ENCODE data around the gene SDS.

SDS gene

GRCh38 chr12:113420996-113421595 lies 17.4 kb upstream of the SDS start:
- Histone ChIP-seq H3K9ac (ENCODE audit: low read depth, low read length) (no peak overlapping the region), H3K36me3 (ENCODE audit: insufficient read depth, low read length) (no peaks in the 10 kb centered on the region), H3K4me2 (ENCODE audit: insufficient read depth, low read length) (no peak overlapping the region), H3K27me3 (ENCODE audit: insufficient read depth, low read length, poor library complexity) (no peaks in the 10 kb centered on the region), H3K79me2 (ENCODE audit: insufficient read depth, low read length) (no peaks in the 10 kb centered on the region), H2AFZ (ENCODE audit: low read depth, low read length) (no peak overlapping the region), H4K20me1 (ENCODE audit: insufficient read depth, low read length) (no peaks in the 10 kb centered on the region), H3K9me3 (ENCODE audit: insufficient read depth, low read length, severe bottlenecking) (no peaks in the 10 kb centered on the region), H3K4me1 (ENCODE audit: insufficient read depth, low read length) (0 out of 2 replicates have a peak, but pooled peaks cover 3% of the 10 kb centered on the region), H3K27ac (ENCODE audit: low read length) (no peak overlapping the region), H3K4me3 (ENCODE audit: low read depth in 1 of 2, low read length in 2 of 2) (no peak overlapping the region)
- TF ChIP-seq CTCF (IDR thresholded peaks at IDR 0.05; ENCODE audit: borderline replicate concordance, extremely low read depth, low read length, poor library complexity, severe bottlenecking), result no peak
- TF ChIP-seq EZH2 (IDR thresholded peaks at IDR 0.05; ENCODE audit: borderline replicate concordance, low read depth, low read length, severe bottlenecking), result no peak
- no peak for ATAC-seq (ENCODE audit: insufficient read depth, low read depth)
- DNase-seq, result no peak

GRCh38 chr12:113418213-113418879 lies 14.7 kb upstream of the SDS start:
- no peaks in the 10 kb centered on the region for H3K36me3 ChIP-seq (ENCODE audit: insufficient read depth, low read length)
- no peak for TF ChIP-seq EZH2 (IDR thresholded peaks at IDR 0.05; ENCODE audit: borderline replicate concordance, low read depth, low read length, severe bottlenecking)
- TF ChIP-seq CTCF (IDR thresholded peaks at IDR 0.05; ENCODE audit: borderline replicate concordance, extremely low read depth, low read length, poor library complexity, severe bottlenecking), result no peak
- no peak overlapping the region for H3K9ac ChIP-seq (ENCODE audit: low read depth, low read length)

GRCh38 chr12:113416091-113416754 lies 12.5 kb upstream of the SDS start:
- DNase-seq, result no peak
- H3K27ac ChIP-seq (ENCODE audit: low read length), result no peak overlapping the region
- H3K4me3 ChIP-seq (ENCODE audit: low read depth in 1 of 2, low read length in 2 of 2), result no peak overlapping the region
- no peaks in the 10 kb centered on the region for H3K36me3 ChIP-seq (ENCODE audit: insufficient read depth, low read length)
- ATAC-seq (ENCODE audit: insufficient read depth, low read depth), result no peak
- H3K9ac ChIP-seq (ENCODE audit: low read depth, low read length), result no peak overlapping the region
- H3K4me2 ChIP-seq (ENCODE audit: insufficient read depth, low read length), result no peak overlapping the region
- no peaks in the 10 kb centered on the region for H3K9me3 ChIP-seq (ENCODE audit: insufficient read depth, low read length, severe bottlenecking)
- no peaks in the 10 kb centered on the region for H3K4me1 ChIP-seq (ENCODE audit: insufficient read depth, low read length)
- no peaks in the 10 kb centered on the region for H4K20me1 ChIP-seq (ENCODE audit: insufficient read depth, low read length)
- TF ChIP-seq EZH2 (IDR thresholded peaks at IDR 0.05; ENCODE audit: borderline replicate concordance, low read depth, low read length, severe bottlenecking) (no peak), CTCF (IDR thresholded peaks at IDR 0.05; ENCODE audit: borderline replicate concordance, extremely low read depth, low read length, poor library complexity, severe bottlenecking) (no peak)
- H3K79me2 ChIP-seq (ENCODE audit: insufficient read depth, low read length), result no peaks in the 10 kb centered on the region
- no peak overlapping the region for H2AFZ ChIP-seq (ENCODE audit: low read depth, low read length)
- no peaks in the 10 kb centered on the region for H3K27me3 ChIP-seq (ENCODE audit: insufficient read depth, low read length, poor library complexity)

More at GRCh38 chr12:113418213-113418879, 14.7 kb upstream of the SDS start:
- no peak overlapping the region for H3K4me2 ChIP-seq (ENCODE audit: insufficient read depth, low read length)
- ATAC-seq (ENCODE audit: insufficient read depth, low read depth) (no peak), DNase-seq (no peak)
- H3K4me1 ChIP-seq (ENCODE audit: insufficient read depth, low read length), result 0 out of 2 replicates have a peak, but pooled peaks cover 3% of the 10 kb centered on the region
- no peaks in the 10 kb centered on the region for H3K9me3 ChIP-seq (ENCODE audit: insufficient read depth, low read length, severe bottlenecking)
- no peaks in the 10 kb centered on the region for H3K27me3 ChIP-seq (ENCODE audit: insufficient read depth, low read length, poor library complexity)
- H3K79me2 ChIP-seq (ENCODE audit: insufficient read depth, low read length), result no peaks in the 10 kb centered on the region
- no peaks in the 10 kb centered on the region for H4K20me1 ChIP-seq (ENCODE audit: insufficient read depth, low read length)
- no peak overlapping the region for H3K27ac ChIP-seq (ENCODE audit: low read length)
- H3K4me3 ChIP-seq (ENCODE audit: low read depth in 1 of 2, low read length in 2 of 2), result no peak overlapping the region
- no peak overlapping the region for H2AFZ ChIP-seq (ENCODE audit: low read depth, low read length)
